ENCODE data around the gene ACTR5.

DNA sequence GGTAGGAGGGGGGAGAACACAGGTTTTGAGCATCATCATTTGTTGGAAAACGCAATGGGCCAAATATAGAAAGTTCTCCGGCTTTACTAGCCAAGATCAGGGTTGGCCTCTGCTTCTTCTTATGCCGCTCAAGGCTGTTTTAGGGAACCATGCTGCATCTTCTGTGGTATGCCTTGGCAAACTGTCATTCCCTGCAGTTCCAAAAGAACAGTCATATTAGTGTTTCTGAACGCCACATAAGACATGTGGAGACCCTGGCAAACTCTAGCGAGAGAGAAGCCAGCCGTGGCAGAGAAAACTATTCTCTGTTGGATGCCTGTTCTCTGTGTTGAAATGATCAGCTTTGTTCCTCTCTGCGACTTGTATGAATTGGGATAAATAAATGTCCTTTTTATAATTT is 10.8 kb downstream of the ACTR5 start:
- TF ChIP-seq POLR2A (IDR thresholded peaks at IDR 0.05) (no peak), POLR2AphosphoS5 (IDR thresholded peaks at IDR 0.05) (no peak), EP300 (IDR thresholded peaks at IDR 0.05) (no peak)
- TF ChIP-seq, protein P1, sequence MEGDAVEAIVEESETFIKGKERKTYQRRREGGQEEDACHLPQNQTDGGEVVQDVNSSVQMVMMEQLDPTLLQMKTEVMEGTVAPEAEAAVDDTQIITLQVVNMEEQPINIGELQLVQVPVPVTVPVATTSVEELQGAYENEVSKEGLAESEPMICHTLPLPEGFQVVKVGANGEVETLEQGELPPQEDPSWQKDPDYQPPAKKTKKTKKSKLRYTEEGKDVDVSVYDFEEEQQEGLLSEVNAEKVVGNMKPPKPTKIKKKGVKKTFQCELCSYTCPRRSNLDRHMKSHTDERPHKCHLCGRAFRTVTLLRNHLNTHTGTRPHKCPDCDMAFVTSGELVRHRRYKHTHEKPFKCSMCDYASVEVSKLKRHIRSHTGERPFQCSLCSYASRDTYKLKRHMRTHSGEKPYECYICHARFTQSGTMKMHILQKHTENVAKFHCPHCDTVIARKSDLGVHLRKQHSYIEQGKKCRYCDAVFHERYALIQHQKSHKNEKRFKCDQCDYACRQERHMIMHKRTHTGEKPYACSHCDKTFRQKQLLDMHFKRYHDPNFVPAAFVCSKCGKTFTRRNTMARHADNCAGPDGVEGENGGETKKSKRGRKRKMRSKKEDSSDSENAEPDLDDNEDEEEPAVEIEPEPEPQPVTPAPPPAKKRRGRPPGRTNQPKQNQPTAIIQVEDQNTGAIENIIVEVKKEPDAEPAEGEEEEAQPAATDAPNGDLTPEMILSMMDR (IDR thresholded peaks at IDR 0.05) = no peak

Measured in gastroesophageal sphincter (tissue), 3 donors.